Activated gamma-delta T cell (primary cell): ENCODE measurements around the gene ATP1A4.
"Not testable (repeated sequence)": the region's sequence is repeated elsewhere in the genome, so short reads cannot be mapped to it uniquely, and the experiment has no call there.

Experiments used
- DNase-seq: peaks from one replicate; lab custom pipeline; 2025; lab: John Stamatoyannopoulos, UW

ATP1A4 gene

GRCh38 chr1:160123726-160124125 is 27.7 kb upstream of the ATP1A4 start:
- DNase-seq = no peak

GRCh38 chr1:160124705-160125478 is 26.5 kb upstream of the ATP1A4 start:
- DNase-seq = no peak

GRCh38 chr1:160125746-160126145 is 25.7 kb upstream of the ATP1A4 start:
- no peak for DNase-seq

- not testable (repeated sequence) for DNase-seq
Observed at GRCh38 chr1:160126342-160126741, 25.1 kb upstream of the ATP1A4 start.

GRCh38 chr1:160127381-160127780 is 24.0 kb upstream of the ATP1A4 start:
- no peak for DNase-seq

GRCh38 chr1:160127865-160128523 is 23.4 kb upstream of the ATP1A4 start:
- DNase-seq = no peak

GRCh38 chr1:160128636-160129035 is 22.8 kb upstream of the ATP1A4 start:
- DNase-seq = no peak

- no peak for DNase-seq
Observed at GRCh38 chr1:160129046-160129445, 22.4 kb upstream of the ATP1A4 start.

- DNase-seq = no peak
Observed at GRCh38 chr1:160129558-160129957, 21.8 kb upstream of the ATP1A4 start.

- no peak for DNase-seq
Observed at GRCh38 chr1:160129966-160130365, 21.4 kb upstream of the ATP1A4 start.

- DNase-seq = no peak
Observed at GRCh38 chr1:160130486-160130885, 20.9 kb upstream of the ATP1A4 start.

GRCh38 chr1:160130939-160131338 is 20.5 kb upstream of the ATP1A4 start:
- no peak for DNase-seq

- DNase-seq = no peak
Observed at GRCh38 chr1:160131803-160132565, 19.4 kb upstream of the ATP1A4 start.

GRCh38 chr1:160133990-160134770 is 17.2 kb upstream of the ATP1A4 start:
- no peak for DNase-seq

GRCh38 chr1:160134791-160135572 is 16.4 kb upstream of the ATP1A4 start:
- no peak for DNase-seq

GRCh38 chr1:160136121-160136925 is 15.1 kb upstream of the ATP1A4 start:
- no peak for DNase-seq

GRCh38 chr1:160136926-160137200 is 14.5 kb upstream of the ATP1A4 start:
- no peak for DNase-seq

GRCh38 chr1:160137216-160137862 is 14.1 kb upstream of the ATP1A4 start:
- DNase-seq = no peak

GRCh38 chr1:160139840-160140239 is 11.6 kb upstream of the ATP1A4 start:
- DNase-seq = no peak

- DNase-seq = no peak
Observed at GRCh38 chr1:160143695-160144094, 7.7 kb upstream of the ATP1A4 start.
